Right lobe of liver (tissue), 4 donors: ENCODE results near the gene SLC35F4.

Source experiments
- CTCF ChIP-seq, 4 donors: fragments of 200-600 bp in 3 of 4; fragments of 450-650 bp in 1 of 4; IDR thresholded peaks; one replicate each; pipeline versions ENCODE4 v1.5.1 to v1.8.0; 2016 to 2022; ENCODE audit warnings: antibody characterized with exemption in 4 of 4, mild to moderate bottlenecking in 2 of 4
- POLR2A ChIP-seq: fragments of 450-650 bp; IDR thresholded peaks from one replicate; pipeline ENCODE4 v1.6.1; 2017; ENCODE audit warnings: antibody characterized with exemption, mild to moderate bottlenecking
- donor health status: DM: no; HTN: no; CAD: no.
- donor health status: DM: no; HTN: no; CAD: no.
- donor health status: DM: no; HTN: yes; CAD: no.

DNA sequence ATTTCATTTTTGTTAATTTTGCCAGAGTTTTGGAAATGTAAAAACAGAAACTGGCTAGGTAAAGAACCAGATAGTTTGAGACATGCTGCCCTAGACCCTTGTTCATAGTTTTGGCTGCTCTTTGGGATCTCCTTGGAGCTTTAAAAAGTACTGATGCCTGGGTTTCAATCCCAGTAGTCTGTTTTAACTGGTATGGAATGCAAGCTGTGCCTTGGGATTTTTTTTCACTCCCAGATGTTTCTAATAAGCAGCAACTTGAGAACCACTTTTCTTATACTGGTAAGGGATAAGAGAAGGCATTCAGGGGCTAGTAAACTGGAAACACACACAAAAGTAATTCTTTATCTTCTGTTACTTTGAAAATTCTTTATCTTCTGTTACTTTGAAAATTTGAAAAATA, 18.8 kb downstream of the SLC35F4 start:
- no peak for TF ChIP-seq CTCF (IDR thresholded peaks at IDR 0.05)
- no peak for TF ChIP-seq POLR2A
